ENCODE results near the gene PELO.

The PELO gene

GRCh38 chr5:52769061-52769460 lies 18.7 kb upstream of the PELO start:
- no peak for DNase-seq (ENCODE audit: extremely low spot score)
- CTCF ChIA-PET = no interaction called here
- POLR2A ChIA-PET = no interaction called here
- TF ChIP-seq NFRKB (IDR thresholded peaks at IDR 0.05) (no peak), CTBP1 (IDR thresholded peaks at IDR 0.05; ENCODE audit: borderline replicate concordance) (no peak), FOXM1 (IDR thresholded peaks at IDR 0.05; ENCODE audit: borderline replicate concordance) (no peak), SUZ12 (IDR thresholded peaks at IDR 0.05) (no peak)

GRCh38 chr5:52770287-52770939 lies 17.3 kb upstream of the PELO start:
- POLR2A ChIA-PET = no interaction called here
- TF ChIP-seq TARDBP (IDR thresholded peaks at IDR 0.05) (no peak), ARNT (IDR thresholded peaks at IDR 0.05) (no peak), NFRKB (IDR thresholded peaks at IDR 0.05) (no peak), L3MBTL2 (conservative IDR thresholded peaks at IDR 0.05) (no peak), LEF1 (IDR thresholded peaks at IDR 0.05; ENCODE audit: borderline replicate concordance) (no peak), BHLHE40 (IDR thresholded peaks at IDR 0.05; ENCODE audit: borderline replicate concordance) (no peak), SP1 (IDR thresholded peaks at IDR 0.05) (no peak)
- DNase-seq (ENCODE audit: extremely low spot score) = no peak
- CTCF ChIA-PET = no interaction called here

- no peak for DNase-seq (ENCODE audit: extremely low spot score)
- CTCF ChIA-PET = no interaction called here
- TF ChIP-seq ELF4 (IDR thresholded peaks at IDR 0.05) = no peak
- no peak for TF ChIP-seq ARNT (IDR thresholded peaks at IDR 0.05)
- TF ChIP-seq FOXK2 (IDR thresholded peaks at IDR 0.05) = no peak
- TF ChIP-seq LEF1 (IDR thresholded peaks at IDR 0.05; ENCODE audit: borderline replicate concordance) = no peak
- TF ChIP-seq L3MBTL2 (conservative IDR thresholded peaks at IDR 0.05) = no peak
- no peak for TF ChIP-seq FOXM1 (IDR thresholded peaks at IDR 0.05; ENCODE audit: borderline replicate concordance)
- no peak for TF ChIP-seq PKNOX1 (IDR thresholded peaks at IDR 0.05)
- no peak for TF ChIP-seq TARDBP (IDR thresholded peaks at IDR 0.05)
- TF ChIP-seq HDGF (IDR thresholded peaks at IDR 0.05; ENCODE audit: borderline replicate concordance) = no peak
- TF ChIP-seq BHLHE40 (IDR thresholded peaks at IDR 0.05; ENCODE audit: borderline replicate concordance) = no peak
- TF ChIP-seq SP1 (IDR thresholded peaks at IDR 0.05) = no peak
- no peak for TF ChIP-seq CTBP1 (IDR thresholded peaks at IDR 0.05; ENCODE audit: borderline replicate concordance)
- no peak for TF ChIP-seq SUZ12 (IDR thresholded peaks at IDR 0.05)
- TF ChIP-seq NFRKB (IDR thresholded peaks at IDR 0.05) = no peak
- TF ChIP-seq FOXA1 (IDR thresholded peaks at IDR 0.05) = no peak
- no peak for TF ChIP-seq ZNF384 (IDR thresholded peaks at IDR 0.05)
- POLR2A ChIA-PET = interaction anchor here (0.5 kb wide), 1 partner anchor 101 kb away, joined by 3 read pairs; no protein-coding TSS in a partner anchor
Measured at GRCh38 chr5:52771343-52772039, 16.2 kb upstream of the PELO start.

GRCh38 chr5:52772668-52773067 lies 15.0 kb upstream of the PELO start:
- CTCF ChIA-PET = no interaction called here
- DNase-seq (ENCODE audit: extremely low spot score) = no peak
- POLR2A ChIA-PET = no interaction called here
- no peak for TF ChIP-seq CTBP1 (IDR thresholded peaks at IDR 0.05; ENCODE audit: borderline replicate concordance)
- TF ChIP-seq FOXK2 (IDR thresholded peaks at IDR 0.05) = no peak
- no peak for TF ChIP-seq HDGF (IDR thresholded peaks at IDR 0.05; ENCODE audit: borderline replicate concordance)
- TF ChIP-seq PKNOX1 (IDR thresholded peaks at IDR 0.05) = no peak
- no peak for TF ChIP-seq ELF4 (IDR thresholded peaks at IDR 0.05)
- no peak for TF ChIP-seq FOXM1 (IDR thresholded peaks at IDR 0.05; ENCODE audit: borderline replicate concordance)
- TF ChIP-seq SUZ12 (IDR thresholded peaks at IDR 0.05) = no peak
- no peak for TF ChIP-seq FOXA1 (IDR thresholded peaks at IDR 0.05)
- TF ChIP-seq BHLHE40 (IDR thresholded peaks at IDR 0.05; ENCODE audit: borderline replicate concordance) = no peak
- no peak for TF ChIP-seq L3MBTL2 (conservative IDR thresholded peaks at IDR 0.05)
- TF ChIP-seq SP1 (IDR thresholded peaks at IDR 0.05) = no peak

- CTCF ChIA-PET = interaction anchor here (0.7 kb wide), 1 partner anchor 81 kb away, joined by 3 read pairs; no protein-coding TSS in a partner anchor
- no peak for TF ChIP-seq CTBP1 (IDR thresholded peaks at IDR 0.05; ENCODE audit: borderline replicate concordance)
- no peak for TF ChIP-seq HDGF (IDR thresholded peaks at IDR 0.05; ENCODE audit: borderline replicate concordance)
- no peak for TF ChIP-seq TARDBP (IDR thresholded peaks at IDR 0.05)
- TF ChIP-seq NFRKB (IDR thresholded peaks at IDR 0.05) = no peak
- TF ChIP-seq BHLHE40 (IDR thresholded peaks at IDR 0.05; ENCODE audit: borderline replicate concordance) = no peak
- no peak for TF ChIP-seq FOXK2 (IDR thresholded peaks at IDR 0.05)
- TF ChIP-seq L3MBTL2 (conservative IDR thresholded peaks at IDR 0.05) = no peak
- DNase-seq (ENCODE audit: extremely low spot score) = no peak
- POLR2A ChIA-PET = no interaction called here
Measured at GRCh38 chr5:52773342-52773741, 14.4 kb upstream of the PELO start.

- TF ChIP-seq ZNF384 (IDR thresholded peaks at IDR 0.05) = no peak
- no peak for TF ChIP-seq PKNOX1 (IDR thresholded peaks at IDR 0.05)
- TF ChIP-seq SP1 (IDR thresholded peaks at IDR 0.05) = no peak
- no peak for TF ChIP-seq FOXM1 (IDR thresholded peaks at IDR 0.05; ENCODE audit: borderline replicate concordance)
- no peak for TF ChIP-seq FOXK2 (IDR thresholded peaks at IDR 0.05)
- TF ChIP-seq L3MBTL2 (conservative IDR thresholded peaks at IDR 0.05) = no peak
- no peak for TF ChIP-seq LEF1 (IDR thresholded peaks at IDR 0.05; ENCODE audit: borderline replicate concordance)
- TF ChIP-seq CTBP1 (IDR thresholded peaks at IDR 0.05; ENCODE audit: borderline replicate concordance) = no peak
- TF ChIP-seq ELF4 (IDR thresholded peaks at IDR 0.05) = no peak
- no peak for TF ChIP-seq HDGF (IDR thresholded peaks at IDR 0.05; ENCODE audit: borderline replicate concordance)
- no peak for TF ChIP-seq TARDBP (IDR thresholded peaks at IDR 0.05)
- no peak for TF ChIP-seq ARNT (IDR thresholded peaks at IDR 0.05)
- TF ChIP-seq FOXA1 (IDR thresholded peaks at IDR 0.05) = no peak
- TF ChIP-seq SUZ12 (IDR thresholded peaks at IDR 0.05) = no peak
- TF ChIP-seq BHLHE40 (IDR thresholded peaks at IDR 0.05; ENCODE audit: borderline replicate concordance) = no peak
- TF ChIP-seq NFRKB (IDR thresholded peaks at IDR 0.05) = no peak
- CTCF ChIA-PET = interaction anchor here (0.7 to 1.0 kb wide), 2 partner anchors 14 to 81 kb away, joined by 3 read pairs; partner anchors contain the start of genes ITGA1 and PELO
- no peak for DNase-seq (ENCODE audit: extremely low spot score)
- POLR2A ChIA-PET = no interaction called here
Measured at GRCh38 chr5:52774005-52774410, 13.7 kb upstream of the PELO start.

Measured in HEK293T (cell line).